GM21717 (cell line): Measurements from ENCODE around the gene PSAP.
A peak's percentile ranks its signal among the peaks of the same experiment; 100 is the strongest.

Experiments used
- ATAC-seq: cut with Tn5 transposase; IDR thresholded peaks from one replicate; pipeline ENCODE4 v1.9.1; 2021; ENCODE audit warnings: mild to moderate bottlenecking, moderate library complexity; ENCODE audit not compliant: unreplicated experiment

The PSAP gene

GRCh38 chr10:71769279-71769823 lies 81.7 kb downstream of the PSAP start:
- ATAC-seq: peak; percentile 34

GRCh38 chr10:71767420-71768035 lies 83.5 kb downstream of the PSAP start:
- no peak for ATAC-seq

- ATAC-seq: no peak
Measured at GRCh38 chr10:71766717-71767419, 84.2 kb downstream of the PSAP start.
